Measurements from ENCODE around the gene ATP8B3. TPM values are rescaled to one million over a fixed set of nuclear protein-coding genes. Genes with fewer than 3 reads are reported as not detected.

Gene ATP8B3
- total and polyA plus RNA-seq, 2 experiments from 2014 or later = 2.1 to 6.0 TPM

DNA sequence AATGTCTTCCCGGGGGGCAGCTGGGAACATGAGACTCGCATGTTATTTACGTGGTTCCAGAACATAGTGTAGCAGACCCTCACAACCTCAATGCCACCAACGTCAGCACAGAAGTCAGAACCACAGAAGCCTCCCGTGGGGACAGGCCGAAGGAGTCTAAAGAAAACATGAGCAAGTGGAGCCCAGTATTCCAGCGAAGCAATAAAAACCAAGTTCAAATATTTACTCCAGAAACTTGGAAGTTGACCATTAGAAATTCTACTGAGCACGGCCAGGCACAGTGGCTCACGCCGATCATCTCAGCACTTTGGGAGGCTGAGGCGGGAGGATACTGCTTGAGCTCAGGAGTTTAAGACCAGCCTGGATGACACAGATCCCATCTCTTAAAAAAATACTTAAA, 17.9 kb upstream of the ATP8B3 start (continued):
- TF ChIP-seq EZH2phosphoT487 (IDR thresholded peaks at IDR 0.05; ENCODE audit: unreplicated experiment) = no peak
- no peak for TF ChIP-seq POLR2AphosphoS5 (IDR thresholded peaks at IDR 0.05; ENCODE audit: low read depth)
- TF ChIP-seq CREB1 (CRISPR knock-in tag; IDR thresholded peaks at IDR 0.05; ENCODE audit: low read depth) = no peak

DNA sequence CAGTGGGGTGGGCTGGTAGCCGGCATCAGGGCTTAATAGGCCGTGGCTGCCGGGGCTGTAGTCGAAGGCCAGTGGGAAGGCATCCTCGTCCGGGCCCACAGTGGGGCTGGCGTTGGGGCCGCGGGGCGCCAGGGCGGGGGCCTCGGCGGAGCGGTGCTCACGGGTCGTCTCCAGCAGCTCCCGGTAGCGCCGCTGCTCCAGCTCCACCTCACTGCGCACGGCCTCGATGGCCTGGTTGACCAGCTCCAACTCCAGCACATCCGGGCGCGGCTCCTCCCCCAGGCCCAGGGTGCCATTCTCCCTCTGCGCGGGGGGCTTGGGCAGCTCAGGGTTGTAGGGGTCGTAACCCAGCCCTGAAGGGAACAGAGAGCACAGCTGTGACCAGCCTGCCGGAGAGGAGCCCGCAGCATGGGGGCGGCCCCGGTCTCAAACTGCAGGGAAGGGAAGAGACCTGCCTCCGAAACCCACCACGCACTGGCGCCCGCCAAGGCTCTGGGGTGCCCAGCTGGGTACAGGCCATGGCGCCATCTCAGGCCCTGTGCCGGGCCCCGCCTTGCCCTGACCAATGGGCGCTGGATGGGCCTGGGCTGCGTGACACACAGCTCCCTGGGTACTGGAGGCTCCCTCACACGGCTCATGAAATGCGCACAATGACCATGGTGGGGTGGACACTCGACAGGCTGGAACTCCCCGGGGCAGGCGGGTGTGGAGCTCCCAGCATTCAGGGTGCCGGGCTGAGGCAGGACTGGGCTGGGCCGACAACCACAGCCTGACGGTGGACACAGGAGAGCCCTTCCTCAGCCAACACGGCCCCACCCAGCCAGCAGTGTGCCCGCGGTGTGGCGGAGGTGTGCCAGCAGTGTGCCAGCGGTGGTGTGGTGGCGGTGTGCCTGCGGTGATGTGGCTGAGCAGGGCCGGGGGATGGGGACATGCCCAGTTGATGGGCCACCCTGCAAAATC, 16.5 kb upstream of the ATP8B3 start:
- Mint-ChIP-seq H3K27me3 (ENCODE audit: insufficient read depth, low read depth, poor library complexity) (peaks cover 10% of the 10 kb centered on the region), H3K36me3 (ENCODE audit: low read depth) (peaks cover 15% of the 10 kb centered on the region), H3K4me1 (peaks cover 6% of the 10 kb centered on the region; the same call in 2 of the 3 replicates), H3K27ac (no peak overlapping the region), H3K9me3 (no peaks in the 10 kb centered on the region), H3K4me3 (no peak overlapping the region)
- Histone ChIP-seq H3K4me3 (no peak overlapping the region), H3K4me1 (ENCODE audit: insufficient read depth) (no peaks in the 10 kb centered on the region), H4K20me1 (replicated peaks; ENCODE audit: insufficient read depth) (peaks cover 12% of the 10 kb centered on the region), H3K9me2 (ENCODE audit: insufficient read depth) (no peaks in the 10 kb centered on the region), H3K27me3 (ENCODE audit: insufficient read depth) (no peaks in the 10 kb centered on the region), H2AFZ (no peak overlapping the region), H3K79me2 (replicated peaks; ENCODE audit: insufficient read depth) (peaks cover 15% of the 10 kb centered on the region; the same call in 1 of the 2 replicates), H3K36me3 (ENCODE audit: insufficient read depth) (no peaks in the 10 kb centered on the region), H3K27ac (ENCODE audit: low read depth) (no peak overlapping the region), H3F3A (replicated peaks; ENCODE audit: low read depth) (0 out of 2 replicates have a peak, but pooled peaks cover 4% of the 10 kb centered on the region), H3K4me2 (no peak overlapping the region)
- DNase-seq (ENCODE audit: low spot score) = no peak
- no peak for ATAC-seq
- TF ChIP-seq ZNF114 (CRISPR knock-in tag; IDR thresholded peaks at IDR 0.05) (no peak), STAT1 (IDR thresholded peaks at IDR 0.05; ENCODE audit: unreplicated experiment) (no peak), EZH2phosphoT487 (IDR thresholded peaks at IDR 0.05; ENCODE audit: unreplicated experiment) (no peak), CREB1 (CRISPR knock-in tag; IDR thresholded peaks at IDR 0.05; ENCODE audit: low read depth) (no peak), POLR2AphosphoS5 (IDR thresholded peaks at IDR 0.05; ENCODE audit: low read depth) (no peak), NANOG (IDR thresholded peaks at IDR 0.05; ENCODE audit: borderline replicate concordance) (no peak), JUNB (IDR thresholded peaks at IDR 0.05; ENCODE audit: unreplicated experiment) (no peak), EZH2 (IDR thresholded peaks at IDR 0.05; ENCODE audit: low read depth, unreplicated experiment) (no peak), ZNF331 (CRISPR knock-in tag; IDR thresholded peaks at IDR 0.05; ENCODE audit: low read depth) (no peak)
- TF ChIP-seq, protein P1, sequence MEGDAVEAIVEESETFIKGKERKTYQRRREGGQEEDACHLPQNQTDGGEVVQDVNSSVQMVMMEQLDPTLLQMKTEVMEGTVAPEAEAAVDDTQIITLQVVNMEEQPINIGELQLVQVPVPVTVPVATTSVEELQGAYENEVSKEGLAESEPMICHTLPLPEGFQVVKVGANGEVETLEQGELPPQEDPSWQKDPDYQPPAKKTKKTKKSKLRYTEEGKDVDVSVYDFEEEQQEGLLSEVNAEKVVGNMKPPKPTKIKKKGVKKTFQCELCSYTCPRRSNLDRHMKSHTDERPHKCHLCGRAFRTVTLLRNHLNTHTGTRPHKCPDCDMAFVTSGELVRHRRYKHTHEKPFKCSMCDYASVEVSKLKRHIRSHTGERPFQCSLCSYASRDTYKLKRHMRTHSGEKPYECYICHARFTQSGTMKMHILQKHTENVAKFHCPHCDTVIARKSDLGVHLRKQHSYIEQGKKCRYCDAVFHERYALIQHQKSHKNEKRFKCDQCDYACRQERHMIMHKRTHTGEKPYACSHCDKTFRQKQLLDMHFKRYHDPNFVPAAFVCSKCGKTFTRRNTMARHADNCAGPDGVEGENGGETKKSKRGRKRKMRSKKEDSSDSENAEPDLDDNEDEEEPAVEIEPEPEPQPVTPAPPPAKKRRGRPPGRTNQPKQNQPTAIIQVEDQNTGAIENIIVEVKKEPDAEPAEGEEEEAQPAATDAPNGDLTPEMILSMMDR (conservative IDR thresholded peaks at IDR 0.05; ENCODE audit: low read depth in 2 of 2) = no peak
- TF ChIP-seq, protein P2, sequence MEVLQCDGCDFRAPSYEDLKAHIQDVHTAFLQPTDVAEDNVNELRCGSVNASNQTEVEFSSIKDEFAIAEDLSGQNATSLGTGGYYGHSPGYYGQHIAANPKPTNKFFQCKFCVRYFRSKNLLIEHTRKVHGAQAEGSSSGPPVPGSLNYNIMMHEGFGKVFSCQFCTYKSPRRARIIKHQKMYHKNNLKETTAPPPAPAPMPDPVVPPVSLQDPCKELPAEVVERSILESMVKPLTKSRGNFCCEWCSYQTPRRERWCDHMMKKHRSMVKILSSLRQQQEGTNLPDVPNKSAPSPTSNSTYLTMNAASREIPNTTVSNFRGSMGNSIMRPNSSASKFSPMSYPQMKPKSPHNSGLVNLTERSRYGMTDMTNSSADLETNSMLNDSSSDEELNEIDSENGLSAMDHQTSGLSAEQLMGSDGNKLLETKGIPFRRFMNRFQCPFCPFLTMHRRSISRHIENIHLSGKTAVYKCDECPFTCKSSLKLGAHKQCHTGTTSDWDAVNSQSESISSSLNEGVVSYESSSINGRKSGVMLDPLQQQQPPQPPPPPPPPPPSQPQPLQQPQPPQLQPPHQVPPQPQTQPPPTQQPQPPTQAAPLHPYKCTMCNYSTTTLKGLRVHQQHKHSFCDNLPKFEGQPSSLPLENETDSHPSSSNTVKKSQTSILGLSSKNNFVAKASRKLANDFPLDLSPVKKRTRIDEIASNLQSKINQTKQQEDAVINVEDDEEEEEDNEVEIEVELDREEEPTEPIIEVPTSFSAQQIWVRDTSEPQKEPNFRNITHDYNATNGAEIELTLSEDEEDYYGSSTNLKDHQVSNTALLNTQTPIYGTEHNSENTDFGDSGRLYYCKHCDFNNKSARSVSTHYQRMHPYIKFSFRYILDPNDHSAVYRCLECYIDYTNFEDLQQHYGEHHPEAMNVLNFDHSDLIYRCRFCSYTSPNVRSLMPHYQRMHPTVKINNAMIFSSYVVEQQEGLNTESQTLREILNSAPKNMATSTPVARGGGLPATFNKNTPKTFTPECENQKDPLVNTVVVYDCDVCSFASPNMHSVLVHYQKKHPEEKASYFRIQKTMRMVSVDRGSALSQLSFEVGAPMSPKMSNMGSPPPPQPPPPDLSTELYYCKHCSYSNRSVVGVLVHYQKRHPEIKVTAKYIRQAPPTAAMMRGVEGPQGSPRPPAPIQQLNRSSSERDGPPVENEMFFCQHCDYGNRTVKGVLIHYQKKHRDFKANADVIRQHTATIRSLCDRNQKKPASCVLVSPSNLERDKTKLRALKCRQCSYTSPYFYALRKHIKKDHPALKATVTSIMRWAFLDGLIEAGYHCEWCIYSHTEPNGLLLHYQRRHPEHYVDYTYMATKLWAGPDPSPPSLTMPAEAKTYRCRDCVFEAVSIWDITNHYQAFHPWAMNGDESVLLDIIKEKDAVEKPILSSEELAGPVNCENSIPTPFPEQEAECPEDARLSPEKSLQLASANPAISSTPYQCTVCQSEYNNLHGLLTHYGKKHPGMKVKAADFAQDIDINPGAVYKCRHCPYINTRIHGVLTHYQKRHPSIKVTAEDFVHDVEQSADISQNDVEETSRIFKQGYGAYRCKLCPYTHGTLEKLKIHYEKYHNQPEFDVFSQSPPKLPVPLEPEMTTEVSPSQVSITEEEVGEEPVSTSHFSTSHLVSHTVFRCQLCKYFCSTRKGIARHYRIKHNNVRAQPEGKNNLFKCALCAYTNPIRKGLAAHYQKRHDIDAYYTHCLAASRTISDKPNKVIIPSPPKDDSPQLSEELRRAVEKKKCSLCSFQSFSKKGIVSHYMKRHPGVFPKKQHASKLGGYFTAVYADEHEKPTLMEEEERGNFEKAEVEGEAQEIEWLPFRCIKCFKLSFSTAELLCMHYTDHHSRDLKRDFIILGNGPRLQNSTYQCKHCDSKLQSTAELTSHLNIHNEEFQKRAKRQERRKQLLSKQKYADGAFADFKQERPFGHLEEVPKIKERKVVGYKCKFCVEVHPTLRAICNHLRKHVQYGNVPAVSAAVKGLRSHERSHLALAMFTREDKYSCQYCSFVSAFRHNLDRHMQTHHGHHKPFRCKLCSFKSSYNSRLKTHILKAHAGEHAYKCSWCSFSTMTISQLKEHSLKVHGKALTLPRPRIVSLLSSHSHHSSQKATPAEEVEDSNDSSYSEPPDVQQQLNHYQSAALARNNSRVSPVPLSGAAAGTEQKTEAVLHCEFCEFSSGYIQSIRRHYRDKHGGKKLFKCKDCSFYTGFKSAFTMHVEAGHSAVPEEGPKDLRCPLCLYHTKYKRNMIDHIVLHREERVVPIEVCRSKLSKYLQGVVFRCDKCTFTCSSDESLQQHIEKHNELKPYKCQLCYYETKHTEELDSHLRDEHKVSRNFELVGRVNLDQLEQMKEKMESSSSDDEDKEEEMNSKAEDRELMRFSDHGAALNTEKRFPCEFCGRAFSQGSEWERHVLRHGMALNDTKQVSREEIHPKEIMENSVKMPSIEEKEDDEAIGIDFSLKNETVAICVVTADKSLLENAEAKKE (CRISPR knock-in tag; IDR thresholded peaks at IDR 0.05) = no peak
- TF ChIP-seq, protein P3, sequence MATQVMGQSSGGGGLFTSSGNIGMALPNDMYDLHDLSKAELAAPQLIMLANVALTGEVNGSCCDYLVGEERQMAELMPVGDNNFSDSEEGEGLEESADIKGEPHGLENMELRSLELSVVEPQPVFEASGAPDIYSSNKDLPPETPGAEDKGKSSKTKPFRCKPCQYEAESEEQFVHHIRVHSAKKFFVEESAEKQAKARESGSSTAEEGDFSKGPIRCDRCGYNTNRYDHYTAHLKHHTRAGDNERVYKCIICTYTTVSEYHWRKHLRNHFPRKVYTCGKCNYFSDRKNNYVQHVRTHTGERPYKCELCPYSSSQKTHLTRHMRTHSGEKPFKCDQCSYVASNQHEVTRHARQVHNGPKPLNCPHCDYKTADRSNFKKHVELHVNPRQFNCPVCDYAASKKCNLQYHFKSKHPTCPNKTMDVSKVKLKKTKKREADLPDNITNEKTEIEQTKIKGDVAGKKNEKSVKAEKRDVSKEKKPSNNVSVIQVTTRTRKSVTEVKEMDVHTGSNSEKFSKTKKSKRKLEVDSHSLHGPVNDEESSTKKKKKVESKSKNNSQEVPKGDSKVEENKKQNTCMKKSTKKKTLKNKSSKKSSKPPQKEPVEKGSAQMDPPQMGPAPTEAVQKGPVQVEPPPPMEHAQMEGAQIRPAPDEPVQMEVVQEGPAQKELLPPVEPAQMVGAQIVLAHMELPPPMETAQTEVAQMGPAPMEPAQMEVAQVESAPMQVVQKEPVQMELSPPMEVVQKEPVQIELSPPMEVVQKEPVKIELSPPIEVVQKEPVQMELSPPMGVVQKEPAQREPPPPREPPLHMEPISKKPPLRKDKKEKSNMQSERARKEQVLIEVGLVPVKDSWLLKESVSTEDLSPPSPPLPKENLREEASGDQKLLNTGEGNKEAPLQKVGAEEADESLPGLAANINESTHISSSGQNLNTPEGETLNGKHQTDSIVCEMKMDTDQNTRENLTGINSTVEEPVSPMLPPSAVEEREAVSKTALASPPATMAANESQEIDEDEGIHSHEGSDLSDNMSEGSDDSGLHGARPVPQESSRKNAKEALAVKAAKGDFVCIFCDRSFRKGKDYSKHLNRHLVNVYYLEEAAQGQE (IDR thresholded peaks at IDR 0.05; ENCODE audit: unreplicated experiment) = no peak

Data from GM23338 (cell line).